A549 (cell line): ENCODE data around the gene S100B. TPM values are rescaled to one million over a fixed set of nuclear protein-coding genes. Genes with fewer than 3 reads are reported as not detected.

ENCODE experiments used
- ATAC-seq, 2 experiments: fragments of 200-7000 bp in 1 of 2; fragments of >200 bp in 1 of 2; cut with Nextera tagmentation in 1 of 2; cut with Tn5 transposase in 1 of 2; 3 replicates each; pipeline versions ENCODE4 v1.8.0 to v1.9.1; 2018 to 2020; ENCODE audit warnings: mild to moderate bottlenecking in 1 of 2, moderate library complexity in 1 of 2
- CTCF ChIA-PET: fragments of 300-600 bp; sonication (Branson Sonifier 250); formaldehyde crosslinking; extraction: SDS; loops from one replicate; lab custom pipeline; 2021; ENCODE audit warnings: antibody characterized with exemption, inconsistent platforms; lab: Yijun Ruan, JAX
- POLR2A ChIA-PET: fragments of 350-600 bp; formaldehyde crosslinking; extraction: SDS; loops from one replicate; lab custom pipeline; 2021; ENCODE audit warnings: antibody characterized with exemption, inconsistent platforms; lab: Yijun Ruan, JAX
- DNase-seq, 2 experiments: peaks; one replicate each; pipeline versions ENCODE4 v3.0.0 to v3.0.0-alpha.2; 2011 to 2016; ENCODE audit warnings: low read depth in 1 of 2, low spot score in 1 of 2
- FAIRE-seq: peaks from 2 replicates; lab custom pipeline; 2011; peaks lifted over from hg19 to GRCh38; lab: Jason Lieb, UNC
- H3K27ac ChIP-seq, 2 experiments: fragments of >200 bp; sonication (Bioruptor Twin); formaldehyde crosslinking; 3 replicates each; pipeline ENCODE4 v1.5.1; 2016 to 2017
- H3K4me1 ChIP-seq: fragments of >200 bp; sonication (Bioruptor Twin); formaldehyde crosslinking; 3 replicates; pipeline ENCODE4 v1.6.1; 2016
- H3K4me2 ChIP-seq: fragments of >200 bp; sonication (Bioruptor Twin); formaldehyde crosslinking; 3 replicates; pipeline ENCODE4 v1.6.1; 2016
- H3K4me3 ChIP-seq: fragments of >200 bp; sonication (Bioruptor Twin); formaldehyde crosslinking; 3 replicates; pipeline ENCODE4 v1.5.1; 2016
- H3K9me3 ChIP-seq: fragments of >200 bp; sonication (Bioruptor Twin); formaldehyde crosslinking; 3 replicates; pipeline ENCODE4 v1.6.1; 2016
- BHLHE40 ChIP-seq: IDR thresholded peaks from 2 replicates; pipeline ENCODE4 v1.6.1; 2012; ENCODE audit warnings: low read depth, low read length, inconsistent platforms
- CHD2 ChIP-seq: fragments of 150-350 bp; IDR thresholded peaks from 2 replicates; pipeline ENCODE4 v1.6.1; 2014; ENCODE audit warnings: low read length; ENCODE audit not compliant: partially characterized antibody
- CHD4 ChIP-seq: fragments of 200-600 bp; sonication (generic); IDR thresholded peaks from 2 replicates; pipeline ENCODE4 v1.6.1; 2016; ENCODE audit warnings: antibody characterized with exemption, mild to moderate bottlenecking, borderline replicate concordance
- CTCF ChIP-seq: fragments of >200 bp; sonication (Bioruptor Twin); formaldehyde crosslinking; IDR thresholded peaks from 3 replicates; pipeline ENCODE4 v1.5.1; 2016
- EHF ChIP-seq: fragments of 250-450 bp; sonication (Bioruptor Pico); IDR thresholded peaks from 2 replicates; pipeline ENCODE4 v1.5.0; 2020; ENCODE audit warnings: mild to moderate bottlenecking
- ESRRA ChIP-seq: fragments of 150-350 bp; IDR thresholded peaks from 2 replicates; pipeline ENCODE4 v1.6.1; 2014; ENCODE audit warnings: mild to moderate bottlenecking, low read length, borderline replicate concordance
- FOXS1 ChIP-seq: fragments of 250-450 bp; sonication (Bioruptor Pico); IDR thresholded peaks from 2 replicates; pipeline ENCODE4 v1.5.0; 2020; ENCODE audit warnings: mild to moderate bottlenecking, moderate library complexity
- HES2 ChIP-seq: fragments of >200 bp; sonication (Bioruptor Twin); formaldehyde crosslinking; IDR thresholded peaks from 2 replicates; pipeline ENCODE4 v1.6.1; 2016
- JUN ChIP-seq, 2 experiments: fragments of >200 bp; sonication (Bioruptor Twin); formaldehyde crosslinking; IDR thresholded peaks; 2 replicates in 1 of 2; 3 replicates in 1 of 2; pipeline ENCODE4 v1.6.1; 2016 to 2017
- KDM1A ChIP-seq: fragments of 200-600 bp; sonication (generic); IDR thresholded peaks from 2 replicates; pipeline ENCODE4 v1.6.1; 2016; ENCODE audit warnings: low read depth, mild to moderate bottlenecking
- MAX ChIP-seq: IDR thresholded peaks from 2 replicates; pipeline ENCODE4 v1.6.1; 2012
- MAZ ChIP-seq: fragments of 150-350 bp; IDR thresholded peaks from 2 replicates; pipeline ENCODE4 v1.6.1; 2014; ENCODE audit warnings: antibody characterized with exemption, low read depth, low read length, borderline replicate concordance
- POLR2A ChIP-seq: IDR thresholded peaks from 2 replicates; pipeline ENCODE4 v1.6.1; 2012; ENCODE audit warnings: mild to moderate bottlenecking, low read length
- POLR2AphosphoS2 ChIP-seq: conservative IDR thresholded peaks from 2 replicates; pipeline ENCODE4 v1.6.1; 2012; ENCODE audit warnings: low read length, improper control_type of control experiment, inconsistent platforms
- RNF2 ChIP-seq: fragments of 200-600 bp; sonication (generic); IDR thresholded peaks from 2 replicates; pipeline ENCODE4 v1.6.1; 2016; ENCODE audit warnings: low read depth, mild to moderate bottlenecking, antibody characterized with exemption, moderate library complexity, borderline replicate concordance
- SREBF2 ChIP-seq: fragments of 450-650 bp; IDR thresholded peaks from 2 replicates; pipeline ENCODE4 v1.6.1; 2014; ENCODE audit warnings: mild to moderate bottlenecking, moderate library complexity
- TFCP2L1 ChIP-seq: fragments of 250-450 bp; sonication (Bioruptor Pico); IDR thresholded peaks from 2 replicates; pipeline ENCODE4 v1.5.0; 2021; ENCODE audit warnings: mild to moderate bottlenecking
- TP53 ChIP-seq: fragments of 250-450 bp; sonication (Bioruptor Pico); IDR thresholded peaks from 2 replicates; pipeline ENCODE4 v1.5.0; 2021; ENCODE audit warnings: mild to moderate bottlenecking, moderate library complexity
- USF2 ChIP-seq: fragments of 450-650 bp; IDR thresholded peaks from 2 replicates; pipeline ENCODE4 v1.6.1; 2014; ENCODE audit warnings: antibody characterized with exemption
- ZFP36 ChIP-seq: fragments of 450-650 bp; IDR thresholded peaks from 2 replicates; pipeline ENCODE4 v1.6.1; 2014; ENCODE audit warnings: borderline replicate concordance; ENCODE audit not compliant: partially characterized antibody
- ZNF302 ChIP-seq: fragments of 250-450 bp; sonication (Bioruptor Pico); IDR thresholded peaks from 2 replicates; pipeline ENCODE4 v1.9.0; 2021; ENCODE audit warnings: inconsistent platforms, mild to moderate bottlenecking, moderate library complexity
- WGBS: methylation state at CpG from one replicate; pipeline ENCODE4 v1.1.6; 2017; ENCODE audit errors: missing lambda C conversion rate; 5-methylcytosine and 5-hydroxymethylcytosine counted together
- polyA plus RNA-seq, 4 experiments: library from polyadenylated mRNA; depleted of rRNA in 3 of 4; stranded (reverse); fragments of >200 nt; fragmentation: RNase III in 1 of 4; extraction: RNeasy Plus Mini Kit Qiagen cat#74134 plus additional on column Dnase treatment in 1 of 4; gene quantifications; 2 replicates in 3 of 4; 3 replicates in 1 of 4; pipeline ENCODE4 v1.2.3, GENCODE V29; 2011 to 2017

The S100B gene
- polyA plus RNA-seq, 2 of the 4 experiments (the other 2 are of a cell fraction): not detected

- H3K27ac ChIP-seq: no peak overlapping the region
- no peak overlapping the region for H3K4me2 ChIP-seq
- CTCF ChIA-PET: interaction anchor here (0.9 to 1.1 kb wide), 2 partner anchors 21 to 31 kb away, joined by 3 to 4 read pairs; no protein-coding TSS in a partner anchor
- no peak for DNase-seq
- TF ChIP-seq TFCP2L1 (CRISPR knock-in tag): no peak
- no peak for TF ChIP-seq TP53 (CRISPR knock-in tag)
- H3K4me1 ChIP-seq: no peaks in the 10 kb centered on the region
- ATAC-seq: no peak
- POLR2A ChIA-PET: interaction anchor here (0.9 kb wide), 1 partner anchor 27 kb away, joined by 13 read pairs; the partner anchor contains the start of gene PRMT2
- no peak for FAIRE-seq
- WGBS: 35% methylated on average over 3 of the region's 3 CpGs
- H3K4me3 ChIP-seq: no peak overlapping the region
- no peaks in the 10 kb centered on the region; the same call in 2 of the 3 replicates for H3K9me3 ChIP-seq
Measured at GRCh38 chr21:46608672-46609111, 3.8 kb upstream of the S100B start.

GRCh38 chr21:46607636-46608035 lies 2.8 kb upstream of the S100B start:
- no peaks in the 10 kb centered on the region for H3K4me1 ChIP-seq
- ChIA-PET CTCF (no interaction called here), POLR2A (no interaction called here)
- no peak overlapping the region for H3K4me2 ChIP-seq
- no peak overlapping the region for H3K4me3 ChIP-seq
- H3K9me3 ChIP-seq: no peaks in the 10 kb centered on the region; the same call in 2 of the 3 replicates
- no peak for ATAC-seq
- TF ChIP-seq CHD2 (no peak), POLR2AphosphoS2 (no peak)
- FAIRE-seq: no peak
- 24% methylated on average over 2 of the region's 2 CpGs for WGBS
- H3K27ac ChIP-seq: no peak overlapping the region
- DNase-seq: no peak

GRCh38 chr21:46606427-46606813 lies 1.5 kb upstream of the S100B start:
- ChIA-PET CTCF (interaction anchor here (1.8 kb wide), 1 partner anchor 9 kb away, joined by 5 read pairs; no protein-coding TSS in a partner anchor), POLR2A (no interaction called here)
- Histone ChIP-seq H3K4me1 (no peaks in the 10 kb centered on the region), H3K9me3 (no peaks in the 10 kb centered on the region; the same call in 2 of the 3 replicates), H3K4me3 (no peak overlapping the region), H3K27ac (no peak overlapping the region), H3K4me2 (no peak overlapping the region)
- WGBS: 67% methylated on average over 5 of the region's 7 CpGs
- FAIRE-seq (no peak), DNase-seq (no peak)
- TF ChIP-seq ESRRA: no peak
- TF ChIP-seq ZFP36: no peak
- no peak for TF ChIP-seq ZNF302 (CRISPR knock-in tag)
- TF ChIP-seq, all 56 proteins: peak for 0
- no peak for ATAC-seq

- ATAC-seq (no peak), DNase-seq (no peak), FAIRE-seq (no peak)
- no peak for TF ChIP-seq TFCP2L1 (CRISPR knock-in tag)
- TF ChIP-seq CHD4: no peak
- ChIA-PET CTCF (interaction anchor here (1.8 kb wide), 1 partner anchor 9 kb away, joined by 5 read pairs; no protein-coding TSS in a partner anchor), POLR2A (no interaction called here)
- Histone ChIP-seq H3K9me3 (no peaks in the 10 kb centered on the region; the same call in 2 of the 3 replicates), H3K4me1 (no peaks in the 10 kb centered on the region), H3K27ac (no peak overlapping the region), H3K4me2 (no peak overlapping the region), H3K4me3 (no peak overlapping the region)
- WGBS: 73% methylated on average over 12 of the region's 14 CpGs
Measured at GRCh38 chr21:46605767-46606426, 1.0 kb upstream of the S100B start.

- no peak for ATAC-seq
- POLR2A ChIA-PET: no interaction called here
- 59% methylated on average over 9 of the region's 9 CpGs for WGBS
- H3K9me3 ChIP-seq: no peaks in the 10 kb centered on the region
- no peaks in the 10 kb centered on the region for H3K4me1 ChIP-seq
- H3K27ac ChIP-seq: no peak overlapping the region
- FAIRE-seq: no peak
- H3K4me2 ChIP-seq: no peak overlapping the region
- no peak for DNase-seq
- CTCF ChIA-PET: no interaction called here
- no peak overlapping the region for H3K4me3 ChIP-seq
- TF ChIP-seq HES2 (no peak), MAZ (no peak), SREBF2 (no peak), CTCF (no peak), EHF (CRISPR knock-in tag) (no peak), POLR2AphosphoS2 (no peak), RNF2 (no peak), BHLHE40 (no peak), ESRRA (no peak), USF2 (no peak), MAX (no peak), JUN (IDR thresholded peaks at IDR 0.05) (no peak), FOXS1 (CRISPR knock-in tag) (no peak), KDM1A (no peak), POLR2A (no peak)
Measured at GRCh38 chr21:46604329-46604974, 430 bp downstream of the S100B start.
